HG03066 (cell line): Measurements from ENCODE around the gene NDUFC1.

Source experiments
- ATAC-seq: cut with Tn5 transposase; IDR thresholded peaks from one replicate; pipeline ENCODE4 v1.9.1; 2021; ENCODE audit warnings: low read depth; ENCODE audit not compliant: unreplicated experiment

Gene NDUFC1

GRCh38 chr4:139300431-139301112 lies 1.7 kb downstream of the NDUFC1 start:
- ATAC-seq: peak; percentile 7

DNA sequence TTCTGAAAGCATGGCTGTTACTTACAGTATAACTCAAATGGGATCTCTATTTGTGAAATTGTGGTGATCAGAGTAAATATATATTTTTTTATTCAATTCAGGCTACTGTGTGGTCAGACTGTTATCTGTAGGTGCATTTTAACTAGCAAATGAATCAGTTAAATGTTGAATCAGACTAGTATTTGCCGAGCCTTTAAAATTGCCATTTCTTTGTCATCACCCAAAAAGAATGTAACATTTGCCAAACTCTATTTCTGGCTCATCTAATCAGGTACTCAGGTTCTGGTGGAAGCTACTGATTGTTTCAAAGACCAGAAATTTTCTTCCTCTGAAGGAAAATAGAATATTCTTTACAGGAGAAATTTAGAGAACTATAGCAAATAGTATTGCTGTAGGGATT lies 2.7 kb downstream of the NDUFC1 start:
- no peak for ATAC-seq

DNA sequence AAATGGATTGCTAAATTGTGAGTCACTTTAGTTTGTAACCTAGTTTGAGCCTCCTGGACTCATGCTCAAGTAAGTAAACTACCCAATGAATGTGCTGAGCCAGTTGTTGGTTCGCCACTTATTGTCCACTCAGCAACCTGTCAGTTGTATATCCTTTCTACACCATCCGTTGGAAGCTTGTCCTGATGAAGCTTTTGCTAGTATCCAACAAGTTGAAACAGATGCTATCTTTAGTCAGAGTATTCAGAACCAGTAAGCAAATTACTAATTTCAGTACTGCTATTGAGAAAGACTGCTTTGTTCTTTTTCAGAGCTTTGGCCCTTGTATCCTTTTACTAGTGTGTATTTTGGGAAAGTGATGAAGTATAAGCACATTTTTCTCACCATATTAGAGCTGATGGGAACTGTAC lies 5.3 kb downstream of the NDUFC1 start:
- ATAC-seq: no peak

DNA sequence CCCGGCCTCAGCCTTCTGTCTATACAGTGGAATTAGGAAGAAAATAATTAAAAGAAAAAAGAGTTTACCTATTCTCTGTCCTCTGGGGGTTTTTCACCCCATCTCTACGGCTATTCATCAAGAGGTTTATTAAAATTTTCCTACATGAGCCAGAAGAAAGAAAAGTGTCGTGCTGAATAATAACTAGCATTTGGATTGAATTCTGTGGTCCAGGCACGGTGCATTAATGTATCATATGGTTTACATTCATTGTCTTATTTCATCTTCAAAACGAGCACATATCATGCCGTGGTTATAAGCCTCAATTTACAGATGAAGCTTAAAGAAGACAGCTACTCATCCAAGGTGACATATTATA lies 6.4 kb downstream of the NDUFC1 start:
- ATAC-seq: no peak

- ATAC-seq: peak; percentile 92
Observed at GRCh38 chr4:139295206-139295941, 6.9 kb downstream of the NDUFC1 start.

- ATAC-seq: no peak
Observed at GRCh38 chr4:139286186-139286698, 16.0 kb downstream of the NDUFC1 start.

GRCh38 chr4:139282721-139283075 lies 19.6 kb downstream of the NDUFC1 start:
- ATAC-seq: no peak

GRCh38 chr4:139282065-139282720 lies 20.1 kb downstream of the NDUFC1 start:
- ATAC-seq: no peak

DNA sequence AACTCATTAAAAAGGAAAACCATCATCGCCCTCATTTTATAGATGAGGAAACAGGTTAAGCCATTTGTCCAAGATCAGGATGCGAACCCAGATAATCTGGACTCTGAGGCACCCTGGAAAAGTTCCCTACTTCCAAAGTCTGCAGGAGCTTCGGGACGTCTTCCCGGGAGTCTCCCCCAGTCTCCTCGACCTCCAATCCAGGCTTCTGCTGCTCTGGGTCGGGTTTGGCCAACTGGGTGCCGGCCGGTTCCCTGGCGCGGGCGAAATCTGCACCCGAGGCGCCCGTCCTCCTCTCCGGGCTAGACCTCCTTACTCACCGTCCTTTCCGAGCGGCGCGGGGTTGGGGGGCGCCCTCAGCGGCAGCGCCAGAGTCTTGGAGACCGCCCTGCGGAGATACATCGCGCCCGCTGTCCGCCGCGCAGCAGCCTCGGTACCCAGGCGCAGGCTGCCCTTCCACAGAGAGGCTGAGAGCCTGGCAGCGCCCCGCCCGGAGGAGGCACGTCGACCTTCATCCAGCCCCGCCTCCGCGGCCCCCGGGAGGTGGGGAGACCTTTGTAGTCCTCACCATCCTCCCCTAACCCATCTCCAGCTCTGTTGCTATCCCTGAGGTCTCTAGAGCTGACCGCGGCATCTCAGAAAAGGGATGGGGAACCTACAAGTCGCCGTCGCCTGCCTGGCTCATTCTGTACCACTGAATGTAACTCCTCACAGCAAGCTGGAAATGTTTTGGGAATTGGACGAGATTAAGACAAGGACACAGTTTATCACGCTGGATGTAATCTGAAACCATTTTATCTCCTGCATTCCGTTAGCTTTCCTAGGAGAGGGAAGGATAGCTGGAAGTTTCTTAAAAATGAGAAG lies 22.3 kb downstream of the NDUFC1 start, which contains the start of gene MGARP:
MGARP (minus strand) TSS at position 466 of the 861 bp plus-strand sequence; CDS start at position 399, 67 bp downstream.
- no peak for ATAC-seq

DNA sequence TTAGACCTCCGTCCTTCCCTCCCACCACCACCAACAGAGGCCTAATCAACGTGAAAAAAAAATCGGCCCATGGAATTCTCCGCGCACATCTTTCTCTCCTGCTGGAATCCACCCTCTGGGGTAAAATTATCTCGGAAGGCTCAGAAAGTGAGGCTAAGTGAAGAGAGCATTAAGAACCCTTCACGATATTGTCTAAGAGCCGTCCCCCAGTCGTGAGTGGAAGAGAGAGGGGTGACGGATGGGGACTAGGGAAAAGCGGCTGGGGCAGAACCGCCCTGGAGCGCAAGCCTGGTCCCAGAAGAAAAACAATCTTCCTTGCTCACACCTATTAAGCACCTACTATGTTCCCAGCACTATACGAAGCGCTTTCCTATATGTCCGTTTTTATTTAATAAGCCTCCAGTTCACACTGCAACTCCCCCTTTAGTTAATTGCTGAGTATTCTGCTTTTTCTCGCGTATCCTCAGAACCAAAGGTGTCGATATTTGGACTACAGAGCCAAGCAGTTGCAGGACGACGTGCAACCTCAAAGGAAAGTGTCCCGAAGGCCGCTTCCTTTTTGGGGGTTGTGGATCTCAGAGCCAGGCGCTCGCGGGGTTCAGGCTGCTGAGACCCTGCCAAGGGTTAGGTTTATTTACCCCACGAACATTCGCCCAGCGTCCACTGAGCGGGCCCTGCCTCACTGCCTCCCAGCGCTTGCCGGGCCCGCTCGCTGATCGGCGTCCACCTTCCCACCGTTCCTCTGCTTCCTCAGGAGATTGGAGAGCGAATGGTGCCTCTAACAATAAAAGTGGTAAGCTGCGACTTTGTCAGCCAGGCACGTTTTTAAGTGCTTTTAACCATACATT lies 23.1 kb downstream of the NDUFC1 start:
- ATAC-seq: no peak

GRCh38 chr4:139278485-139278884 lies 23.8 kb downstream of the NDUFC1 start:
- ATAC-seq: no peak

DNA sequence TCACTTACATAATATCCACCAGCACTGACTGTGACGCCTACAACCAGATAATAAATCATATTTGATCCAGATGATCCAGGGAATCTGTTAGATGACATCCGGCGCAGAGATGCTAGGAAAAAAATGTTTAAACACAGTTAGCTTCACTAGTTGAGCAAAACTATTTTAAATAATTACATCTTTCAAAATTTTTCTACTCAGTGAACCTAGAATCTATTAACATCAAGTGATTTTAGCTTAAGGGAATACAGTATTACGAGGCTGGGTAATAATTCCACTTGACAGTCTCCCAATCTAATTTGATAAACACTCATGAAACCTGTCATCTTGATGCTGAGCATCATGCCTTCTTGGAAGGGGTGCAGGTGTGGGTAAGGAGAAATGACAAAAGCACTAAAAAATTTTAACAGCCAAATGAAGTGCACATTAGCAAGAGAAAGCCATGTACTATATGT lies 27.0 kb downstream of the NDUFC1 start:
- ATAC-seq: no peak

GRCh38 chr4:139274790-139275189 lies 27.5 kb downstream of the NDUFC1 start:
- ATAC-seq: no peak

GRCh38 chr4:139273835-139274234 lies 28.4 kb downstream of the NDUFC1 start:
- no peak for ATAC-seq

DNA sequence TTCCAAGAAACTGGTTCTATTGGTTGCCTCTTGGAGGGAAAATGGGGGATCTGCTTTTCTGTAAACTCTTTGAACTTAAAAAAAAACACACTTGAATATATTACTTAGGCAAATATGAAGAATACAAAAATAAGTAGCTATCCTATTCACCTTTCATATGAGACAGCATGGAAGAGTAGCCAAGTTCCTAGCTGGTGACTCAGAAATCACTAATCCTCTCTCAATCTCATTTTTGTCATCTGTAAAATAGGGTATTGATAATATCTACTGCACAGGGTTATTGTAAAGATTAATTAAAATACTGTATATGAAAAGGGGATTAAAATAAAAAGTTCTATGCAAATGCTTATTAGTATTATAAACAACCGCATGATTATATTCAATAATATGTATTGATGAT lies 35.0 kb downstream of the NDUFC1 start:
- ATAC-seq: no peak

DNA sequence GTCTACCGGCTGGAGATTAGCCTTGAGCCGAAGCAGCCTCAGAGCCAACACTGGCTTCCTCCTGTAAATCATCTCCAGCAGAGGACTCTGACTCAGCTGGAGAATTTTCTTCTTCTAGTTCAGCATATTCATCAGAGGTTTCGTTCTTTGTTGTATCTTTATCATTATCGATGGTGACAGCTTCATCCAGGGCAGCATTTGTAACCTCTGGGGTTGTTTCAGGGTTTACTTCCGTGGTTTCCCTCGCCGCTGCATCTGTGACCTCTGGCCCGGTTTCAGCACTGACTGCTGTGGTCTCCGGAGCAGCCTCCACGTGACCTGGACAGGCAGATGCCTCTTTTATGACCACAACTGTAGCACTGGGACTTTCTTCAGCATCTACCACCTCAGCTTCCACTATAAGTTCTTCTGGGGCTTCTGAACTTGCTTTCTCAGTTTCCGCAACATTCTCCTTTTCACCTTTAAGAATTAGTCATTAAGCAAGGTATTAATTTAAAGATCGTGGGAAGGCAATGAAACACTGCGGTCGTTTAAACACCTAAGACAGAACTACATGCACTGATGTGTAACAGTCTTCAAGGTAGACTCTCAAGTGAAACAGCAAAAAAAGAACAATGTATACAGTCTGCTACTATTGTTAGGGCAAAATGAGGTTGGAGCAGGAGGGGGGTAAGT lies 35.6 kb downstream of the NDUFC1 start:
- peak; percentile 96 for ATAC-seq

- ATAC-seq: no peak
Observed at GRCh38 chr4:139266208-139266582, 36.1 kb downstream of the NDUFC1 start.

DNA sequence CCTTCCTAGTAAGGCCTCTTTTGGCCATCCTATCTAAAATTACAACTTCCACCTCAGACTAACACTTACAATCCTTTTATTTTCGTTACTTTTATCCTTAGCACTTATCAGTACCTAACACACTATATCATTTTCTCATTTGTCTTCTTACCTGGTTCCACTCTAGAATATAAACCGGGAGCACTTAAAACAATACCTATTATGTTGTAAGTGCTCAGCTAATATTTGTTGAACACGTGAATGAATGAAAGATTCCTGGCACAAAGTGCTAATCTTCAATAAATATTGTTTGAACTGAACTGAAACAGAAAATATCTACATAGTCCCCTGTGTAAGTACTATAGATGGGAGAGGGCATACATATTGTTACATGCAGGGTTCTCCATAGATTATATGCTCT lies 36.6 kb downstream of the NDUFC1 start:
- ATAC-seq: no peak

DNA sequence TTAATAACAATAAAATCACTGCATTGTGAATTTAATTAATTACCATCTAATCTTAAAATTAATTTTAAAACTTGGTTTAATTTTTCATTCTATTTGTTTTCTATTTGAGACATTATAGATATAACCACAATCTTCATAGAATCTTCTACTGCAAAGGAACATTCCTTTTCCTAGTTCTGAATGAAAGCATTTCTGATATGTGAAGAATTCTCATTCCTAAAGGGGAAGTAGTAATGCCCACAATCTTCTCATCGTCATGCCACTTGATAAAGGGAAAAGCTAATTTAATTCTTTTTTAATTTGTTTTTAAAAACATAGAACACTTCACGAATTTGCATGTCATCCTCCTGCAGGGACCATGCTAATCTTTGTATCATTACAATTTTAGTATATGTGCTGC lies 45.9 kb downstream of the NDUFC1 start:
- no peak for ATAC-seq
